HEK293 (cell line): ENCODE data around the gene ICAM3.

ENCODE experiments used
- CTCF ChIA-PET: fragments of 350-600 bp; formaldehyde crosslinking; extraction: SDS; loops from one replicate; lab custom pipeline; 2021; ENCODE audit warnings: antibody characterized with exemption; lab: Yijun Ruan, JAX
- POLR2A ChIA-PET: fragments of 300-600 bp; formaldehyde crosslinking; extraction: SDS; loops from one replicate; lab custom pipeline; 2020; ENCODE audit warnings: antibody characterized with exemption, inconsistent platforms; lab: Yijun Ruan, JAX
- H3K27ac ChIP-seq: fragments of 200-500 bp; sonication (Bioruptor generic); 2 replicates; pipeline ENCODE4 v1.5.1; 2014; ENCODE audit warnings: low read depth, low read length, control low read depth, inconsistent platforms; ENCODE audit errors: extremely low read depth
- H3K36me3 ChIP-seq, 2 experiments: fragments of 200-500 bp in 1 of 2; sonication (Bioruptor generic) in 1 of 2; 1 replicate in 1 of 2; 2 replicates in 1 of 2; pipeline ENCODE4 v1.5.1; 2014 to 2017; ENCODE audit warnings: inconsistent platforms in 2 of 2, low read length in 2 of 2; ENCODE audit not compliant: control insufficient read depth in 2 of 2, insufficient read depth in 1 of 2
- H3K4me1 ChIP-seq: fragments of 200-500 bp; sonication (Bioruptor generic); 2 replicates; pipeline ENCODE4 v1.5.1; 2014; ENCODE audit warnings: mild to moderate bottlenecking, low read length, inconsistent platforms; ENCODE audit not compliant: control insufficient read depth, insufficient read depth
- H3K4me3 ChIP-seq: 2 replicates; pipeline ENCODE4 v1.5.1; 2011; ENCODE audit warnings: low read depth, mild to moderate bottlenecking, control low read depth, low read length, moderate library complexity
- H3K9me3 ChIP-seq: fragments of 200-500 bp; sonication (Bioruptor generic); 2 replicates; pipeline ENCODE4 v1.5.1; 2014; ENCODE audit warnings: low read depth, low read length, inconsistent platforms; ENCODE audit not compliant: control insufficient read depth, insufficient read depth
- GLIS1 ChIP-seq: fragments of 450-650 bp; formaldehyde crosslinking; IDR thresholded peaks from 2 replicates; pipeline ENCODE4 v1.5.1; 2016; ENCODE audit warnings: missing biosample characterization, missing genetic modification characterization
- GLIS2 ChIP-seq: fragments of 450-650 bp; formaldehyde crosslinking; IDR thresholded peaks from 2 replicates; pipeline ENCODE4 v1.5.1; 2016; ENCODE audit warnings: missing biosample characterization, missing genetic modification characterization
- KLF9 ChIP-seq: fragments of 450-650 bp; formaldehyde crosslinking; IDR thresholded peaks from 2 replicates; pipeline ENCODE4 v1.5.1; 2016; ENCODE audit warnings: missing biosample characterization, missing genetic modification characterization, low read depth
- PATZ1 ChIP-seq: fragments of 450-650 bp; formaldehyde crosslinking; IDR thresholded peaks from 2 replicates; pipeline ENCODE4 v1.5.1; 2016; ENCODE audit warnings: missing biosample characterization, missing genetic modification characterization
- SP2 ChIP-seq: fragments of 450-650 bp; formaldehyde crosslinking; IDR thresholded peaks from 2 replicates; pipeline ENCODE4 v1.5.1; 2016; ENCODE audit warnings: missing biosample characterization, missing genetic modification characterization
- ZIC2 ChIP-seq: fragments of 450-650 bp; formaldehyde crosslinking; IDR thresholded peaks from 2 replicates; pipeline ENCODE4 v1.5.1; 2016; ENCODE audit warnings: missing biosample characterization, missing genetic modification characterization
- ZNF121 ChIP-seq: fragments of 450-650 bp; formaldehyde crosslinking; IDR thresholded peaks from 2 replicates; pipeline ENCODE4 v1.5.1; 2016; ENCODE audit warnings: missing biosample characterization, missing genetic modification characterization
- ZNF132 ChIP-seq: fragments of 450-650 bp; formaldehyde crosslinking; IDR thresholded peaks from 2 replicates; pipeline ENCODE4 v1.5.1; 2017; ENCODE audit warnings: missing biosample characterization, missing genetic modification characterization, borderline replicate concordance
- ZNF324 ChIP-seq: fragments of 450-650 bp; formaldehyde crosslinking; IDR thresholded peaks from 2 replicates; pipeline ENCODE4 v1.5.1; 2016; ENCODE audit warnings: missing biosample characterization, missing genetic modification characterization
- ZNF600 ChIP-seq: fragments of 450-650 bp; formaldehyde crosslinking; IDR thresholded peaks from 2 replicates; pipeline ENCODE4 v1.5.1; 2016; ENCODE audit warnings: missing biosample characterization, missing genetic modification characterization
- ZNF785 ChIP-seq: fragments of 450-650 bp; formaldehyde crosslinking; IDR thresholded peaks from 2 replicates; pipeline ENCODE4 v1.5.1; 2016; ENCODE audit warnings: missing biosample characterization, missing genetic modification characterization
- TF ChIP-seq, protein P1 (sequence below): fragments of 450-650 bp; formaldehyde crosslinking; IDR thresholded peaks from 2 replicates; pipeline ENCODE4 v1.5.1; 2016; ENCODE audit warnings: missing biosample characterization, missing genetic modification characterization
- TF ChIP-seq, protein P2 (sequence below): fragments of 450-650 bp; formaldehyde crosslinking; IDR thresholded peaks from 2 replicates; pipeline ENCODE4 v1.5.1; 2017; ENCODE audit warnings: missing biosample characterization, missing genetic modification characterization
- TF ChIP-seq, protein P3 (sequence below): fragments of 450-650 bp; formaldehyde crosslinking; IDR thresholded peaks from 2 replicates; pipeline ENCODE4 v1.5.1; 2016; ENCODE audit warnings: missing biosample characterization, missing genetic modification characterization

ICAM3 gene

GRCh38 chr19:10320602-10321416, 18.6 kb downstream of the ICAM3 start:
- H3K36me3 ChIP-seq, result peaks cover 32 to 90% of the 10 kb centered on the region in 2 experiments; a peak in 2 of 3 replicates

DNA sequence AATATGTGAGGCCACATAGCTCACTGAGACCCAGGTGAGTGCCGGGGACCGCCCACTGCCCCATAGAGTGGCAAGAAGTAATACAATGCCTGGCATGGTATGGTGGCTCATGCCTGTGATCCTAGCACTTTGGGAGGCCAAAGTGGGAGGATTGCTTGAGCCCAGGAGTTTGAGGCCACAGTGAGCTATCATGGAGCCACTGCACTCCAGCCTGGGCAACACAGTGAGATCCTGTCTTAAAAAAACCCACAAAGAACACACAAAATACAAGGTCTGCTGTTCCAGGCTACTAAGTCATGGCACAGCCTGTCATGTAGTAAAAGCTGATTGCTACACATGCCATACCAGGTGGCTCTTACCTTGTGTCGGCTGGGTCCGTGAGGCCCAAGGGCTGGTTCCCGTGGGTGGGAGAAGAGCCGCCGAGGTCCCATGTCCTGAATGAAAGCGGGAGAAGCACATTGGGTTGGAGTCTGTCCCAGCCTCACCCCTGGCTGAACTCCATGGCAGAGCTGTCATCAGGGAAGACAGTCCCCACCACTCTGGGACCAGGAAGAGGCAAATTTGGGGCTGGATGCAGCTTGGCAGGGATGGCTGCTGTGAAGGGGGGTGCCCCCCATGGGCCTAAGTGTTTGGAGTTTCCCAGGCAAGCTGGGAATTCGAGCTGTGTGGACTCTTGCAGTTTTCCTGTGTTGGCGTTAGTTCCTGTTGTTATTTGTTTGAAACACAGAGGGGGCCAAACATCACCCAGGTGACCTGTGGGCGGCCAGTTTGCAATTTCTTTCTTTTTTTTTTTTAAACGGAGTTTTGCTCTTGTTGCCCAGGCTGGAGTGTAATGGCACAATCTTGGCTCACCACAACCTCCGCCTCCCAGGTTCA, 20.4 kb downstream of the ICAM3 start:
- TF ChIP-seq ZNF121 (tag by site-specific recombination) (peak; percentile 86), ZNF132 (no peak), ZNF785 (tag by site-specific recombination) (no peak), ZNF600 (tag by site-specific recombination) (peak; percentile 96), GLIS2 (tag by site-specific recombination) (peak; percentile 40; the same call in 1 of the 2 replicates), PATZ1 (tag by site-specific recombination) (0 out of 2 replicates have a peak, but pooled peaks have one; percentile 24), KLF9 (no peak), GLIS1 (tag by site-specific recombination) (0 out of 2 replicates have a peak, but pooled peaks have one; percentile 12)
- TF ChIP-seq, protein P1, sequence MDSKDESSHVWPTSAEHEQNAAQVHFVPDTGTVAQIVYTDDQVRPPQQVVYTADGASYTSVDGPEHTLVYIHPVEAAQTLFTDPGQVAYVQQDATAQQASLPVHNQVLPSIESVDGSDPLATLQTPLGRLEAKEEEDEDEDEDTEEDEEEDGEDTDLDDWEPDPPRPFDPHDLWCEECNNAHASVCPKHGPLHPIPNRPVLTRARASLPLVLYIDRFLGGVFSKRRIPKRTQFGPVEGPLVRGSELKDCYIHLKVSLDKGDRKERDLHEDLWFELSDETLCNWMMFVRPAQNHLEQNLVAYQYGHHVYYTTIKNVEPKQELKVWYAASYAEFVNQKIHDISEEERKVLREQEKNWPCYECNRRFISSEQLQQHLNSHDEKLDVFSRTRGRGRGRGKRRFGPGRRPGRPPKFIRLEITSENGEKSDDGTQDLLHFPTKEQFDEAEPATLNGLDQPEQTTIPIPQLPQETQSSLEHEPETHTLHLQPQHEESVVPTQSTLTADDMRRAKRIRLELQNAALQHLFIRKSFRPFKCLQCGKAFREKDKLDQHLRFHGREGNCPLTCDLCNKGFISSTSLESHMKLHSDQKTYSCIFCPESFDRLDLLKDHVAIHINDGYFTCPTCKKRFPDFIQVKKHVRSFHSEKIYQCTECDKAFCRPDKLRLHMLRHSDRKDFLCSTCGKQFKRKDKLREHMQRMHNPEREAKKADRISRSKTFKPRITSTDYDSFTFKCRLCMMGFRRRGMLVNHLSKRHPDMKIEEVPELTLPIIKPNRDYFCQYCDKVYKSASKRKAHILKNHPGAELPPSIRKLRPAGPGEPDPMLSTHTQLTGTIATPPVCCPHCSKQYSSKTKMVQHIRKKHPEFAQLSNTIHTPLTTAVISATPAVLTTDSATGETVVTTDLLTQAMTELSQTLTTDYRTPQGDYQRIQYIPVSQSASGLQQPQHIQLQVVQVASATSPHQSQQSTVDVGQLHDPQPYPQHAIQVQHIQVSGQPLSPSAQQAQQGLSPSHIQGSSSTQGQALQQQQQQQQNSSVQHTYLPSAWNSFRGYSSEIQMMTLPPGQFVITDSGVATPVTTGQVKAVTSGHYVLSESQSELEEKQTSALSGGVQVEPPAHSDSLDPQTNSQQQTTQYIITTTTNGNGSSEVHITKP, result peak; percentile 37; the same call in 1 of the 2 replicates
- TF ChIP-seq, protein P2, sequence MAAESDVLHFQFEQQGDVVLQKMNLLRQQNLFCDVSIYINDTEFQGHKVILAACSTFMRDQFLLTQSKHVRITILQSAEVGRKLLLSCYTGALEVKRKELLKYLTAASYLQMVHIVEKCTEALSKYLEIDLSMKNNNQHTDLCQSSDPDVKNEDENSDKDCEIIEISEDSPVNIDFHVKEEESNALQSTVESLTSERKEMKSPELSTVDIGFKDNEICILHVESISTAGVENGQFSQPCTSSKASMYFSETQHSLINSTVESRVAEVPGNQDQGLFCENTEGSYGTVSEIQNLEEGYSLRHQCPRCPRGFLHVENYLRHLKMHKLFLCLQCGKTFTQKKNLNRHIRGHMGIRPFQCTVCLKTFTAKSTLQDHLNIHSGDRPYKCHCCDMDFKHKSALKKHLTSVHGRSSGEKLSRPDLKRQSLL (tag by site-specific recombination), result peak; percentile 52; the same call in 1 of the 2 replicates
- TF ChIP-seq, protein P3, sequence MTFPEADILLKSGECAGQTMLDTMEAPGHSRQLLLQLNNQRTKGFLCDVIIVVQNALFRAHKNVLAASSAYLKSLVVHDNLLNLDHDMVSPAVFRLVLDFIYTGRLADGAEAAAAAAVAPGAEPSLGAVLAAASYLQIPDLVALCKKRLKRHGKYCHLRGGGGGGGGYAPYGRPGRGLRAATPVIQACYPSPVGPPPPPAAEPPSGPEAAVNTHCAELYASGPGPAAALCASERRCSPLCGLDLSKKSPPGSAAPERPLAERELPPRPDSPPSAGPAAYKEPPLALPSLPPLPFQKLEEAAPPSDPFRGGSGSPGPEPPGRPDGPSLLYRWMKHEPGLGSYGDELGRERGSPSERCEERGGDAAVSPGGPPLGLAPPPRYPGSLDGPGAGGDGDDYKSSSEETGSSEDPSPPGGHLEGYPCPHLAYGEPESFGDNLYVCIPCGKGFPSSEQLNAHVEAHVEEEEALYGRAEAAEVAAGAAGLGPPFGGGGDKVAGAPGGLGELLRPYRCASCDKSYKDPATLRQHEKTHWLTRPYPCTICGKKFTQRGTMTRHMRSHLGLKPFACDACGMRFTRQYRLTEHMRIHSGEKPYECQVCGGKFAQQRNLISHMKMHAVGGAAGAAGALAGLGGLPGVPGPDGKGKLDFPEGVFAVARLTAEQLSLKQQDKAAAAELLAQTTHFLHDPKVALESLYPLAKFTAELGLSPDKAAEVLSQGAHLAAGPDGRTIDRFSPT (tag by site-specific recombination), result 0 out of 2 replicates have a peak, but pooled peaks have one; percentile 43
- no peak overlapping the region for H3K4me3 ChIP-seq
- H3K9me3 ChIP-seq, result no peaks in the 10 kb centered on the region
- peaks cover 3% of the 10 kb centered on the region for H3K4me1 ChIP-seq
- no peak overlapping the region for H3K27ac ChIP-seq
- ChIA-PET CTCF (interaction anchor here (0.6 to 0.9 kb wide), 2 partner anchors 30 to 60 kb away, joined by 3 read pairs; no protein-coding TSS in a partner anchor), POLR2A (interaction anchor here (0.6 to 1.5 kb wide), 6 partner anchors 11 to 61 kb away, joined by 3 to 4 read pairs (median 4); partner anchors contain the start of genes ICAM5 and TYK2)
- peaks cover 18 to 78% of the 10 kb centered on the region in 2 experiments; a peak in 2 of 3 replicates for H3K36me3 ChIP-seq

More at GRCh38 chr19:10320602-10321416, 18.6 kb downstream of the ICAM3 start:
- H3K27ac ChIP-seq, result no peak overlapping the region
- no peaks in the 10 kb centered on the region for H3K9me3 ChIP-seq
- H3K4me3 ChIP-seq, result no peak overlapping the region
- ChIA-PET POLR2A (interaction anchor here (1.0 to 1.8 kb wide), 3 partner anchors 9 to 41 kb away, joined by 3 to 6 read pairs (median 5); partner anchors contain the start of gene RAVER1), CTCF (interaction anchor here (1.0 kb wide), 1 partner anchor 29 kb away, joined by 5 read pairs; no protein-coding TSS in a partner anchor)
- peaks cover 3% of the 10 kb centered on the region; the same call in 1 of the 2 replicates for H3K4me1 ChIP-seq
- TF ChIP-seq ZIC2 (tag by site-specific recombination) (peak; percentile 24; the same call in 1 of the 2 replicates), GLIS1 (tag by site-specific recombination) (peak; percentile 51; the same call in 1 of the 2 replicates), ZNF324 (tag by site-specific recombination) (no peak), GLIS2 (tag by site-specific recombination) (peak; percentile 65), SP2 (no peak)
